ENCODE measurements around the gene DYRK2.
"Not testable (repeated sequence)": the region's sequence is repeated elsewhere in the genome, so short reads cannot be mapped to it uniquely, and the experiment has no call there.

The DYRK2 gene

DNA sequence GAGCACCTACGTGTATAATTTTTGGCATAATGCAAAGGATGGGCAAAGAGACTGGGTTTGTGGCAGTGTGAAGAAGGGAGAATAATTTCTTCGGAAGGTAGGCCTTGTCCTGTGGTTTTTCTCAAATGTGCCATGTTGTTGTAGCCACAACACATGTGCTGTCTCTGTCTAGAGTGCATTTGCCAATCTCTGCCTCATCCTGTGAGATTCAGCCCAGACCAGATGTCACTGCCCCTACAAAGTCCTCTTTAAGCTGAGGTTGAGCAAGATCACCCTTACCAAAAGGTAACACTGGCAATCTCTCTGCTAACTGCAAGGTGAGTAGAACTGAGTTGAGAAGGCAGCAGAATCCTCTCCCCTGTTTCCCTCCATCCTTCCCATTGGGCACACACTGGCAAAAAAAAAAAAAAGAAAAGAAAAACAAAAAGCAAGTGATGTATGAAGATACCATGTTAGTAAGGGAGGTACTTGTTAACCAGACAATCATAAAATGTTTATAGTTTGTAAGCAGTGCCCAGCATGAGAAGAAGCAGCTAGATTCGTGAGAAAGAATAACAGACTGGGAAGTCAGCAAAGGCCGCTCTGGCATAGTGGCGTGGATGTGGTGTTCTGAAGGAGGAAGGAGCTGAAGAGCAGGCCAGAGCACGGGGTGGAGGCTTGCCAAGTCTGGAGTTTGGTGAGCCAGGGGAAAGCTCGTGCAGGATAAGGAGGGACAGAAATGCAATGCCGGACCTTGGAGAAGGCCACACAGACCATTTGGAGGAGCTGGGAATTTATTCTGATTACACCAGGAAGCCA lies 18.9 kb downstream of the DYRK2 start:
- H3K9me3 ChIP-seq (ENCODE audit: control insufficient read depth, low read length) = no peaks in the 10 kb centered on the region
- H3K27ac ChIP-seq (ENCODE audit: insufficient read depth, low read depth, low read length, poor library complexity, severe bottlenecking) = no peak overlapping the region
- 94 to 95% methylated on average over 8 of the region's 8 CpGs for WGBS, 2 experiments
- H3K4me1 ChIP-seq (ENCODE audit: control insufficient read depth, insufficient read depth, low read length) = no peaks in the 10 kb centered on the region
- H3K4me3 ChIP-seq (ENCODE audit: insufficient read depth, low read depth, low read length) = no peak overlapping the region
- no peaks in the 10 kb centered on the region for H3K36me3 ChIP-seq (ENCODE audit: control insufficient read depth, insufficient read depth, low read length)
- H3K27me3 ChIP-seq (ENCODE audit: control insufficient read depth, insufficient read depth, low read length, poor library complexity, severe bottlenecking) = no peaks in the 10 kb centered on the region

- Histone ChIP-seq H3K4me1 (ENCODE audit: control insufficient read depth, insufficient read depth, low read length) (no peaks in the 10 kb centered on the region), H3K36me3 (ENCODE audit: control insufficient read depth, insufficient read depth, low read length) (no peaks in the 10 kb centered on the region), H3K9me3 (ENCODE audit: control insufficient read depth, low read length) (no peaks in the 10 kb centered on the region), H3K4me3 (ENCODE audit: insufficient read depth, low read depth, low read length) (no peak overlapping the region), H3K27me3 (ENCODE audit: control insufficient read depth, insufficient read depth, low read length, poor library complexity, severe bottlenecking) (no peaks in the 10 kb centered on the region), H3K27ac (ENCODE audit: insufficient read depth, low read depth, low read length, poor library complexity, severe bottlenecking) (no peak overlapping the region)
- 93 to 98% methylated on average over 3 to 6 of the region's 6 CpGs for WGBS, 2 experiments
These were observed 20.8 kb downstream of the DYRK2 start for GRCh38 chr12:67669217-67669933.

DNA sequence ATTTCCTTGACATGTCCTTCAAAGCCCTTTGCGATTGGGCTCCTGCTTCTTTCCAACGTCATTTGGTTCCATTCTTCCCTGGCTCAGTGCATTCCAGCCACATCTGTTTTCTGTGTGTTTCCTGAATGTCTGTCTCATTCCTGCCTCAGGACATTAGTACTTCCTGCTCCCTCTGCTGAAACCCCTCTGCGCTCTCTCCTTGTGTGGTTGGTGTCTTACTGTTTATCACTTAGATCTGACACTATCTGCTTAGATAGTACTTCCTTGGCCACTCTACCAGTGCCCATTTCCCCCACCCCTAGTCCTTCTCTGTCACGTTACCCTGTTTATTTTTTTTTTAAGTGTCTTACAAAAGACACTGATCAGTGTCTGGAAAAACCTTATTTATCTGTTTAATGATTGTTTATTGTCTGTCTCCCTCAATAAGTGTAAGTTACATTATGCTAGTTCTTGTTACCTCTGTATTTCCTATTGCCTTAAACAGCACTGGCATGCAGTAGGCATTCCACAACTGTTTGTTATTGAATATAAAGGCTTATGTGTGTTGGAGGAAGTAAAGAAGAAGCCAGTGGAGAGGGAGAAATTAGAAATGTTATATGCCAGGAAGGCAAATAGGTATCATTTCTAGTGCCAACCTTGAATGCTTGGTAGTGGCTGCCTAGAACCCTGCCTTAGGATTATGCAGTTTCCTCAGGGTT lies 21.5 kb downstream of the DYRK2 start:
- Histone ChIP-seq H3K4me3 (ENCODE audit: insufficient read depth, low read depth, low read length) (no peak overlapping the region), H3K4me1 (ENCODE audit: control insufficient read depth, insufficient read depth, low read length) (no peaks in the 10 kb centered on the region), H3K36me3 (ENCODE audit: control insufficient read depth, insufficient read depth, low read length) (no peaks in the 10 kb centered on the region), H3K27me3 (ENCODE audit: control insufficient read depth, insufficient read depth, low read length, poor library complexity, severe bottlenecking) (no peaks in the 10 kb centered on the region), H3K9me3 (ENCODE audit: control insufficient read depth, low read length) (no peaks in the 10 kb centered on the region), H3K27ac (ENCODE audit: insufficient read depth, low read depth, low read length, poor library complexity, severe bottlenecking) (no peak overlapping the region)
- 87 to 91% methylated on average over 4 of the region's 4 CpGs for WGBS, 2 experiments

GRCh38 chr12:67671419-67671818 lies 22.9 kb downstream of the DYRK2 start:
- no peaks in the 10 kb centered on the region for H3K27me3 ChIP-seq (ENCODE audit: control insufficient read depth, insufficient read depth, low read length, poor library complexity, severe bottlenecking)
- 96 to 100% methylated on average over 2 of the region's 2 CpGs for WGBS, 2 experiments
- no peaks in the 10 kb centered on the region for H3K4me1 ChIP-seq (ENCODE audit: control insufficient read depth, insufficient read depth, low read length)
- H3K27ac ChIP-seq (ENCODE audit: insufficient read depth, low read depth, low read length, poor library complexity, severe bottlenecking) = no peak overlapping the region
- no peaks in the 10 kb centered on the region for H3K9me3 ChIP-seq (ENCODE audit: control insufficient read depth, low read length)
- H3K36me3 ChIP-seq (ENCODE audit: control insufficient read depth, insufficient read depth, low read length) = no peaks in the 10 kb centered on the region
- H3K4me3 ChIP-seq (ENCODE audit: insufficient read depth, low read depth, low read length) = no peak overlapping the region

GRCh38 chr12:67671892-67672291 lies 23.3 kb downstream of the DYRK2 start:
- no peak overlapping the region for H3K4me3 ChIP-seq (ENCODE audit: insufficient read depth, low read depth, low read length)
- H3K27ac ChIP-seq (ENCODE audit: insufficient read depth, low read depth, low read length, poor library complexity, severe bottlenecking) = no peak overlapping the region
- H3K9me3 ChIP-seq (ENCODE audit: control insufficient read depth, low read length) = no peaks in the 10 kb centered on the region
- H3K36me3 ChIP-seq (ENCODE audit: control insufficient read depth, insufficient read depth, low read length) = no peaks in the 10 kb centered on the region
- 90 to 98% methylated on average over 3 of the region's 3 CpGs for WGBS, 2 experiments
- H3K27me3 ChIP-seq (ENCODE audit: control insufficient read depth, insufficient read depth, low read length, poor library complexity, severe bottlenecking) = no peaks in the 10 kb centered on the region
- H3K4me1 ChIP-seq (ENCODE audit: control insufficient read depth, insufficient read depth, low read length) = no peaks in the 10 kb centered on the region

- not testable (repeated sequence) for H3K4me3 ChIP-seq (ENCODE audit: insufficient read depth, low read depth, low read length); H3K36me3 ChIP-seq (ENCODE audit: control insufficient read depth, insufficient read depth, low read length); H3K9me3 ChIP-seq (ENCODE audit: control insufficient read depth, low read length); H3K27ac ChIP-seq (ENCODE audit: insufficient read depth, low read depth, low read length, poor library complexity, severe bottlenecking); H3K27me3 ChIP-seq (ENCODE audit: control insufficient read depth, insufficient read depth, low read length, poor library complexity, severe bottlenecking); H3K4me1 ChIP-seq (ENCODE audit: control insufficient read depth, insufficient read depth, low read length)
- 89 to 91% methylated on average over 2 of the region's 2 CpGs for WGBS, 2 experiments
These were observed 24.0 kb downstream of the DYRK2 start for GRCh38 chr12:67672507-67672906.

DNA sequence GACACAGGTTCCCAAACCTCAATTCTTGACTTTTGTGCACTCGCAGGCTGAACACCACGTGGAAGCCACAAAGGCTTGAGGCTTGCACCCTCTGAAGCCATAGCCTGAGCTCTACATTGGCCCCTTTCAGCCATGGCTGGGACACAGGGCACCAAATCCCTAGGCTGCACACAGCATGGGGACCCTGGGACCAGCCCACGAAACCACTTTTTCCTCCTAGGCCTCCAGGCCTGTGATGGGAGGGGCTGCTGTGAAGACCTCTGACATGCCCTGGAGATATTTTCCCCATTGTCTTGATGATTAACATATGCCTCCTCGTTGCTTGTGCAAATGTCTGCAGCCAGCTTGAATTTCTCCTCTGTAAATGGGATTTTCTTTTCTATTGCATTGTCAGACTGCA lies 25.0 kb downstream of the DYRK2 start:
- not testable (repeated sequence) for H3K27ac ChIP-seq (ENCODE audit: insufficient read depth, low read depth, low read length, poor library complexity, severe bottlenecking); H3K27me3 ChIP-seq (ENCODE audit: control insufficient read depth, insufficient read depth, low read length, poor library complexity, severe bottlenecking); H3K36me3 ChIP-seq (ENCODE audit: control insufficient read depth, insufficient read depth, low read length); H3K4me1 ChIP-seq (ENCODE audit: control insufficient read depth, insufficient read depth, low read length); H3K9me3 ChIP-seq (ENCODE audit: control insufficient read depth, low read length); H3K4me3 ChIP-seq (ENCODE audit: insufficient read depth, low read depth, low read length)
- WGBS, 2 experiments = 85 to 88% methylated on average over 4 of the region's 4 CpGs

DNA sequence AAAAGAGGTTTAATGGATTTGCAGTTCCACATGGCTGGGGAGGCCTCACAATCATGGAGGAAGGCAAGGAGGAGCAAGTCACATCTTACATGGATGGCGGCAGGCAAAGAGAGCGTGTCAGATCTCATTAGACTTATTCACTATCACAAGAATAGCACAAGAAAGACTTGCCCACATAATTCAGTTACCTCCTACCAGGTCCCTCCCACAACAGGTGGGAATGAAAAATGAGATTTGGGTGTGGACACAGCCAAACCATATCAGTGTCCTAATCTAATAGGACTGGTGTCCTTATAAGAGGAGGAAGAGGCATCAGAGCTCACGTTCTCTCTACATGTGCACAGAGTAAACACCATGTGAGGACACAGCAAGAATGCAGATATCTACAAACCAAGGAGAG lies 25.9 kb downstream of the DYRK2 start:
- WGBS, 2 experiments = 92 to 93% methylated on average over 3 of the region's 3 CpGs
- Histone ChIP-seq H3K27me3 (ENCODE audit: control insufficient read depth, insufficient read depth, low read length, poor library complexity, severe bottlenecking) (no peaks in the 10 kb centered on the region), H3K4me1 (ENCODE audit: control insufficient read depth, insufficient read depth, low read length) (no peaks in the 10 kb centered on the region), H3K27ac (ENCODE audit: insufficient read depth, low read depth, low read length, poor library complexity, severe bottlenecking) (no peak overlapping the region), H3K4me3 (ENCODE audit: insufficient read depth, low read depth, low read length) (no peak overlapping the region), H3K9me3 (ENCODE audit: control insufficient read depth, low read length) (no peaks in the 10 kb centered on the region), H3K36me3 (ENCODE audit: control insufficient read depth, insufficient read depth, low read length) (no peaks in the 10 kb centered on the region)

DNA sequence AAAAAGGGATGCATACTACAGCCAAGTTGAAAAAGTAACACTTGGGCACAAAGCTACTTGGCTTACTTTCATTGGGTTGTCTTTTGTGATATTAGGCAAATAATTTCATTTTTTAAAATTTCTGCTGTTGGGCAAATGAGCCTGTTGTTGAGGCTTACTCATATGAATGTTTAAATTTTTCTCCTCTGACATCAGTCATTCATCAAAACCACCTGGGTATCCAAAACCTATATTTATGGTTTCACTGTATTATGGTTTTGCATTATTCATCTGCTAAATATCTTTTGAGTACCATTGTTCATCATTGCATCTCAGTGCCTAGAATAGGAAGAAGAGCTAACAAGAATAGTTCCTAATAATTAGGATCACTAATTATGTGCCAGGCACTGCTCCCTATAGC lies 28.1 kb downstream of the DYRK2 start:
- no peak overlapping the region for H3K27ac ChIP-seq (ENCODE audit: insufficient read depth, low read depth, low read length, poor library complexity, severe bottlenecking)

GRCh38 chr12:67677166-67677565 lies 28.6 kb downstream of the DYRK2 start:
- 93 to 96% methylated on average over 3 of the region's 3 CpGs for WGBS, 2 experiments
- no peak overlapping the region for H3K27ac ChIP-seq (ENCODE audit: insufficient read depth, low read depth, low read length, poor library complexity, severe bottlenecking)
- H3K36me3 ChIP-seq (ENCODE audit: control insufficient read depth, insufficient read depth, low read length) = no peaks in the 10 kb centered on the region
- no peak overlapping the region for H3K4me3 ChIP-seq (ENCODE audit: insufficient read depth, low read depth, low read length)
- H3K9me3 ChIP-seq (ENCODE audit: control insufficient read depth, low read length) = no peaks in the 10 kb centered on the region
- H3K27me3 ChIP-seq (ENCODE audit: control insufficient read depth, insufficient read depth, low read length, poor library complexity, severe bottlenecking) = no peaks in the 10 kb centered on the region
- H3K4me1 ChIP-seq (ENCODE audit: control insufficient read depth, insufficient read depth, low read length) = no peaks in the 10 kb centered on the region

More for the DNA sequence above, 28.1 kb downstream of the DYRK2 start:
- Histone ChIP-seq H3K36me3 (ENCODE audit: control insufficient read depth, insufficient read depth, low read length) (no peaks in the 10 kb centered on the region), H3K4me3 (ENCODE audit: insufficient read depth, low read depth, low read length) (no peak overlapping the region), H3K4me1 (ENCODE audit: control insufficient read depth, insufficient read depth, low read length) (no peaks in the 10 kb centered on the region), H3K9me3 (ENCODE audit: control insufficient read depth, low read length) (no peaks in the 10 kb centered on the region), H3K27me3 (ENCODE audit: control insufficient read depth, insufficient read depth, low read length, poor library complexity, severe bottlenecking) (no peaks in the 10 kb centered on the region)
